ENCODE data around the gene SHPK. TPM values are rescaled to one million over a fixed set of nuclear protein-coding genes. Genes with fewer than 3 reads are reported as not detected.

Gene SHPK
- total RNA-seq, 1 donor from 2014 or later = 0.32 TPM

- H3K9me3 ChIP-seq = no peaks in the 10 kb centered on the region
- no peaks in the 10 kb centered on the region for H3K27me3 ChIP-seq
- TF ChIP-seq, protein P1, sequence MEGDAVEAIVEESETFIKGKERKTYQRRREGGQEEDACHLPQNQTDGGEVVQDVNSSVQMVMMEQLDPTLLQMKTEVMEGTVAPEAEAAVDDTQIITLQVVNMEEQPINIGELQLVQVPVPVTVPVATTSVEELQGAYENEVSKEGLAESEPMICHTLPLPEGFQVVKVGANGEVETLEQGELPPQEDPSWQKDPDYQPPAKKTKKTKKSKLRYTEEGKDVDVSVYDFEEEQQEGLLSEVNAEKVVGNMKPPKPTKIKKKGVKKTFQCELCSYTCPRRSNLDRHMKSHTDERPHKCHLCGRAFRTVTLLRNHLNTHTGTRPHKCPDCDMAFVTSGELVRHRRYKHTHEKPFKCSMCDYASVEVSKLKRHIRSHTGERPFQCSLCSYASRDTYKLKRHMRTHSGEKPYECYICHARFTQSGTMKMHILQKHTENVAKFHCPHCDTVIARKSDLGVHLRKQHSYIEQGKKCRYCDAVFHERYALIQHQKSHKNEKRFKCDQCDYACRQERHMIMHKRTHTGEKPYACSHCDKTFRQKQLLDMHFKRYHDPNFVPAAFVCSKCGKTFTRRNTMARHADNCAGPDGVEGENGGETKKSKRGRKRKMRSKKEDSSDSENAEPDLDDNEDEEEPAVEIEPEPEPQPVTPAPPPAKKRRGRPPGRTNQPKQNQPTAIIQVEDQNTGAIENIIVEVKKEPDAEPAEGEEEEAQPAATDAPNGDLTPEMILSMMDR (IDR thresholded peaks at IDR 0.05) = no peak
- H3K36me3 ChIP-seq = peaks cover 8 to 31% of the 10 kb centered on the region in 2 donors
- H3K27ac ChIP-seq = no peak overlapping the region
- intact Hi-C loops (cut with DNase I) = no loop called here
- H3K4me3 ChIP-seq = no peak overlapping the region
- H3K4me1 ChIP-seq = no peaks in the 10 kb centered on the region
- no peak for DNase-seq (ENCODE audit: low spot score in 2 of 2)
Observed at GRCh38 chr17:3603870-3604259, 32.2 kb downstream of the SHPK start.

DNA sequence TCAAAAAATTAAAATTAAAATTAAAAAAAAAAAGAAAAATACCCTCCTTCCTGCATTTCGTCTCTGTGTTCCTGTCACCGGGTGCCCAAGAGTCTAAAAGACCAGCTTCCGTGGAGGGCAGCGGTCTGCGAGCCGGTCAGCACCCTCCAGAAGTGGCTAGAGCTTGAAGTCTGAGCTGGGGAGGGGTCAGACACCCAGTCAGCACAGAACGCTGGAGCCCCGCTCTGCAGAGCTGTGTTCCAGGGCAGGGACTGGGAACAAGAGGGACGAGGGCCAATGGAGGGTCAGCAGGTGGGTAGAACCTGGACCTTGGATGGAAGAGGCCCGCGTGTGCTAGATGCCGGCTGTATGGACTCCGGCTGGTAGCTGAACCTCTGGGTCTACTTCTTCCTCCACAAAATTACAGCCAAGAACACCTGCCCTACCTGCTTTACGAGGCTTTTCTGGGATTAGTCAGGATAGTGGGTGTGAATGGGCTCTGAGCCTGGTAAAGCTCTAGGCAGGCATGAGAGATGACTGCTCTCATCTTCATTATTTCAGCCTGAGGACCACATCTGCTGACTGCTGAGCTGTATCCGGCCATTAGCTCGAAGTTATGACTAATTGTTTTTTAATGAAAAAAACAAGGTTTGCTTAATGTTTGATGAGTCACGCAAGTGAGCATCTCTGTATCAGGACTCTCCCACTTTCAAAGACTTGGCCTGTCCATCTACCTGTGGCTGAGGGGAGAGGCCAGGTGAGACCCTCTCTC, 32.8 kb downstream of the SHPK start:
- TF ChIP-seq, protein P1 (IDR thresholded peaks at IDR 0.05) = no peak
- Histone ChIP-seq H3K27ac (no peak overlapping the region), H3K36me3 (peaks cover 8 to 26% of the 10 kb centered on the region in 2 donors), H3K4me1 (no peaks in the 10 kb centered on the region), H3K4me3 (no peak overlapping the region), H3K9me3 (no peaks in the 10 kb centered on the region), H3K27me3 (no peaks in the 10 kb centered on the region)
- intact Hi-C loops (cut with DNase I) = no loop called here
- no peak for DNase-seq (ENCODE audit: low spot score in 2 of 2)

DNA sequence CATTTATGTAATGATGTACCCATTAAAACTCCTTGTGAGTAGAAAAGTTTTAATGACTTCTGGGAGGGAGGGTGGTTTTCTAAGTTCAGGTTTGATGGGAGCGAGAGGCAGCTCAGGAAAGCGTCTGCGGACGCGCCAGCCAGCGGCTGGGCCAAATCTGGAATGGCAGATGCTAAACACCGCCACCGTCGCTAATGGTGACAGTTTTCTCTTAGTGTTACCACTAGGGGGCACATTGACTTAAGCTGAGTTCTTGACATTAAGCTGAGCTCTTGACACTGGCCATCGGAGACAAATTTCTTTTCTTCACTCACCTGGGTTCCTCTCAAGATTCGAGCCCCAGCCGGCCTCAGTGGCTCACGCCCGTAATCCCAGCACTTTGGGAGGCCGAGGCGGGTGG, 33.6 kb downstream of the SHPK start:
- no peaks in the 10 kb centered on the region for H3K27me3 ChIP-seq
- peaks cover 8 to 19% of the 10 kb centered on the region in 2 donors for H3K36me3 ChIP-seq
- H3K9me3 ChIP-seq = no peaks in the 10 kb centered on the region
- no peak overlapping the region for H3K27ac ChIP-seq
- H3K4me3 ChIP-seq = no peak overlapping the region
- DNase-seq (ENCODE audit: low spot score in 2 of 2) = no peak
- TF ChIP-seq, protein P1 (IDR thresholded peaks at IDR 0.05) = peak in 2 of 3 experiments; percentile 22 to 39
- intact Hi-C loops (cut with DNase I) = no loop called here
- no peaks in the 10 kb centered on the region for H3K4me1 ChIP-seq

- H3K27me3 ChIP-seq = no peaks in the 10 kb centered on the region
- no peak overlapping the region for H3K4me3 ChIP-seq
- no peak overlapping the region for H3K27ac ChIP-seq
- TF ChIP-seq, protein P1 (IDR thresholded peaks at IDR 0.05) = no peak
- no peak for DNase-seq (ENCODE audit: low spot score in 2 of 2)
- H3K9me3 ChIP-seq = no peaks in the 10 kb centered on the region
- intact Hi-C loops (cut with DNase I) = no loop called here
- H3K36me3 ChIP-seq = peaks cover 0 to 13% of the 10 kb centered on the region in 2 donors
- no peaks in the 10 kb centered on the region for H3K4me1 ChIP-seq
Observed at GRCh38 chr17:3600529-3601205, 35.4 kb downstream of the SHPK start.

DNA sequence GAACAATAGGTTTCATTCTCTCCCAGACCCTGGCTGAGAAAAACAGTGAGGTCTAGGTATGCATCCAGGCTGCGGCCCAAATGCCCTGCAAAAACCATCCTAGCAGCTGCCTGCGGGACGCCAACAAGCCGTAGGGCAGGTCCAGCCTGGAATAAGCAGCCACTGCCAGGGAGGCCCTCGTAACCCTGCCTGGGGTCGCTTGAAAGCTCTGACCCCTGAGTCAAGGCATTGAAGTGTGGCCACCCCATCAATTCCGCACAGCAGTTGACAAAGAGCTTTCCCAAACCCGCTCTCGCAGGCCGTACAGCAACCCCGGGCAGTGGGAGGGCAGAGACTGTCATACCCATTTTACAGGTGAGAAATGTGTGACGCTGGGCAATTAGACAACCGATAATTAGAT, 38.0 kb downstream of the SHPK start:
- no peak for DNase-seq (ENCODE audit: low spot score in 2 of 2)
- H3K36me3 ChIP-seq = peaks cover 0 to 5% of the 10 kb centered on the region in 2 donors
- H3K4me1 ChIP-seq = no peaks in the 10 kb centered on the region
- H3K9me3 ChIP-seq = no peaks in the 10 kb centered on the region
- no peaks in the 10 kb centered on the region for H3K27me3 ChIP-seq
- intact Hi-C loops (cut with DNase I) = no loop called here
- TF ChIP-seq, protein P1 (IDR thresholded peaks at IDR 0.05) = no peak
- H3K27ac ChIP-seq = no peak overlapping the region
- no peak overlapping the region for H3K4me3 ChIP-seq

Data from ascending aorta (tissue), 2 donors.